ENCODE measurements around the gene DOK4. TPM values are rescaled to one million over a fixed set of nuclear protein-coding genes. Genes with fewer than 3 reads are reported as not detected.

DOK4 gene
- total and polyA plus RNA-seq, 4 experiments from 2014 or later: 1.7 to 3.0 (median 2.7) TPM

- Histone ChIP-seq H3K4me3 (ENCODE audit: low read length in 2 of 2) (no peak overlapping the region), H3K27me3 (ENCODE audit: insufficient read depth, low read length) (no peaks in the 10 kb centered on the region), H3K27ac (ENCODE audit: low read depth, low read length) (no peak overlapping the region), H3K4me1 (ENCODE audit: insufficient read depth, low read length) (no peaks in the 10 kb centered on the region), H3K9me3 (ENCODE audit: control insufficient read depth in 1 of 2, low read length in 2 of 2) (no peaks in the 10 kb centered on the region), H3K36me3 (ENCODE audit: insufficient read depth, low read length) (no peaks in the 10 kb centered on the region)
- peaks cover 0 to 2% (median under 1%) of the 10 kb centered on the region in 4 donors for H3K4me1 Mint-ChIP-seq
- no peaks in the 10 kb centered on the region for H3K9me3 Mint-ChIP-seq
- H3K27me3 Mint-ChIP-seq: no peaks in the 10 kb centered on the region
- H3K27ac Mint-ChIP-seq: peak overlapping the region in 1 of 7 donors; percentile 36
- no peak for DNase-seq
- no peak overlapping the region for H3K4me3 Mint-ChIP-seq
- intact Hi-C loops (cut with micrococcal nuclease): loop anchor here (5.0 kb wide), 1 partner anchor 53 kb away; the partner anchor contains the start of gene POLR2C
- CTCF ChIA-PET (ENCODE audit: partially characterized antibody): interaction anchor here (1.6 to 6.2 kb wide), 3 partner anchors 8 to 97 kb away, joined by 4 to 87 read pairs (median 5); no protein-coding TSS in a partner anchor
- POLR2A ChIA-PET (ENCODE audit: partially characterized antibody): no interaction called here
- H3K36me3 Mint-ChIP-seq: peaks cover 13 to 31% of the 10 kb centered on the region in 2 donors
Measured at GRCh38 chr16:57514791-57515600, 28.7 kb upstream of the DOK4 start.

- ChIA-PET POLR2A (ENCODE audit: partially characterized antibody) (no interaction called here), CTCF (ENCODE audit: partially characterized antibody) (interaction anchor here (1.6 kb wide), 3 partner anchors 9 to 30 kb away, joined by 3 to 5 read pairs (median 4); no protein-coding TSS in a partner anchor)
- H3K27ac Mint-ChIP-seq: peak overlapping the region in 1 of 7 donors; percentile 57
- no peaks in the 10 kb centered on the region for H3K4me1 Mint-ChIP-seq
- no peak for DNase-seq
- peaks cover 13 to 31% of the 10 kb centered on the region in 2 donors for H3K36me3 Mint-ChIP-seq
- Histone ChIP-seq H3K27ac (ENCODE audit: low read depth, low read length) (no peak overlapping the region), H3K9me3 (ENCODE audit: control insufficient read depth in 1 of 2, low read length in 2 of 2) (no peaks in the 10 kb centered on the region), H3K27me3 (ENCODE audit: insufficient read depth, low read length) (no peaks in the 10 kb centered on the region), H3K4me1 (ENCODE audit: insufficient read depth, low read length) (no peaks in the 10 kb centered on the region), H3K4me3 (ENCODE audit: low read length in 2 of 2) (no peak overlapping the region), H3K36me3 (ENCODE audit: insufficient read depth, low read length) (no peaks in the 10 kb centered on the region)
- no peaks in the 10 kb centered on the region for H3K27me3 Mint-ChIP-seq
- intact Hi-C loops (cut with micrococcal nuclease): no loop called here
- H3K4me3 Mint-ChIP-seq: no peak overlapping the region
- H3K9me3 Mint-ChIP-seq: no peaks in the 10 kb centered on the region
Measured at GRCh38 chr16:57514371-57514770, 28.1 kb upstream of the DOK4 start.

- Mint-ChIP-seq H3K36me3 (peaks cover 8 to 28% of the 10 kb centered on the region in 2 donors), H3K9me3 (no peaks in the 10 kb centered on the region), H3K27me3 (no peaks in the 10 kb centered on the region), H3K27ac (peak overlapping the region in 1 of 7 donors; percentile 57), H3K4me1 (no peaks in the 10 kb centered on the region), H3K4me3 (no peak overlapping the region)
- no peak for DNase-seq
- Histone ChIP-seq H3K27me3 (ENCODE audit: insufficient read depth, low read length) (no peaks in the 10 kb centered on the region), H3K9me3 (ENCODE audit: control insufficient read depth in 1 of 2, low read length in 2 of 2) (no peaks in the 10 kb centered on the region), H3K4me1 (ENCODE audit: insufficient read depth, low read length) (no peaks in the 10 kb centered on the region), H3K36me3 (ENCODE audit: insufficient read depth, low read length) (no peaks in the 10 kb centered on the region), H3K4me3 (ENCODE audit: low read length in 2 of 2) (no peak overlapping the region), H3K27ac (ENCODE audit: low read depth, low read length) (no peak overlapping the region)
- ChIA-PET CTCF (ENCODE audit: partially characterized antibody) (interaction anchor here (1.6 kb wide), 3 partner anchors 8 to 30 kb away, joined by 3 to 5 read pairs (median 4); no protein-coding TSS in a partner anchor), POLR2A (ENCODE audit: partially characterized antibody) (no interaction called here)
- intact Hi-C loops (cut with micrococcal nuclease): no loop called here
Measured at GRCh38 chr16:57513371-57514102, 27.2 kb upstream of the DOK4 start.

- Histone ChIP-seq H3K36me3 (ENCODE audit: insufficient read depth, low read length) (no peaks in the 10 kb centered on the region), H3K27ac (ENCODE audit: low read depth, low read length) (no peak overlapping the region), H3K4me3 (ENCODE audit: low read length in 2 of 2) (no peak overlapping the region), H3K27me3 (ENCODE audit: insufficient read depth, low read length) (no peaks in the 10 kb centered on the region), H3K4me1 (ENCODE audit: insufficient read depth, low read length) (no peaks in the 10 kb centered on the region), H3K9me3 (ENCODE audit: control insufficient read depth in 1 of 2, low read length in 2 of 2) (no peaks in the 10 kb centered on the region)
- Mint-ChIP-seq H3K4me3 (no peak overlapping the region), H3K36me3 (peaks cover 8 to 24% of the 10 kb centered on the region in 2 donors), H3K27me3 (no peaks in the 10 kb centered on the region), H3K27ac (no peak overlapping the region), H3K4me1 (no peaks in the 10 kb centered on the region), H3K9me3 (no peaks in the 10 kb centered on the region)
- intact Hi-C loops (cut with micrococcal nuclease): no loop called here
- DNase-seq: no peak
- ChIA-PET POLR2A (ENCODE audit: partially characterized antibody) (interaction anchor here (1.3 kb wide), 1 partner anchor 10 kb away, joined by 3 read pairs; no protein-coding TSS in a partner anchor), CTCF (ENCODE audit: partially characterized antibody) (interaction anchor here (1.2 to 1.9 kb wide), 2 partner anchors 7 to 50 kb away, joined by 3 to 6 read pairs; partner anchors contain the start of gene POLR2C)
Measured at GRCh38 chr16:57512296-57513001, 26.2 kb upstream of the DOK4 start.

GRCh38 chr16:57510016-57510871 is 24.0 kb upstream of the DOK4 start:
- Mint-ChIP-seq H3K27me3 (no peaks in the 10 kb centered on the region), H3K4me1 (no peaks in the 10 kb centered on the region)
- CTCF ChIA-PET (ENCODE audit: partially characterized antibody): interaction anchor here (0.5 to 1.9 kb wide), 3 partner anchors 9 to 142 kb away, joined by 4 to 6 read pairs (median 4); no protein-coding TSS in a partner anchor

GRCh38 chr16:57509231-57509923 is 23.1 kb upstream of the DOK4 start:
- peaks cover 4 to 10% of the 10 kb centered on the region in 2 donors for H3K36me3 Mint-ChIP-seq
- H3K27me3 Mint-ChIP-seq: no peaks in the 10 kb centered on the region
- H3K4me1 ChIP-seq (ENCODE audit: insufficient read depth, low read length): no peaks in the 10 kb centered on the region
- no peak overlapping the region for H3K27ac Mint-ChIP-seq
- H3K27ac ChIP-seq (ENCODE audit: low read depth, low read length): no peak overlapping the region
- no peaks in the 10 kb centered on the region for H3K27me3 ChIP-seq (ENCODE audit: insufficient read depth, low read length)
- no peak for DNase-seq
- ChIA-PET POLR2A (ENCODE audit: partially characterized antibody) (no interaction called here), CTCF (ENCODE audit: partially characterized antibody) (interaction anchor here (0.5 to 1.1 kb wide), 2 partner anchors 10 to 141 kb away, joined by 4 read pairs; no protein-coding TSS in a partner anchor)
- H3K4me3 ChIP-seq (ENCODE audit: low read length in 2 of 2): no peak overlapping the region
- H3K9me3 ChIP-seq (ENCODE audit: control insufficient read depth in 1 of 2, low read length in 2 of 2): no peaks in the 10 kb centered on the region
- H3K4me1 Mint-ChIP-seq: no peaks in the 10 kb centered on the region
- intact Hi-C loops (cut with micrococcal nuclease): no loop called here
- H3K4me3 Mint-ChIP-seq: no peak overlapping the region
- H3K9me3 Mint-ChIP-seq: no peaks in the 10 kb centered on the region
- no peaks in the 10 kb centered on the region for H3K36me3 ChIP-seq (ENCODE audit: insufficient read depth, low read length)

More at GRCh38 chr16:57510016-57510871, 24.0 kb upstream of the DOK4 start:
- DNase-seq: no peak
- no peaks in the 10 kb centered on the region for H3K9me3 Mint-ChIP-seq
- Histone ChIP-seq H3K27me3 (ENCODE audit: insufficient read depth, low read length) (no peaks in the 10 kb centered on the region), H3K27ac (ENCODE audit: low read depth, low read length) (no peak overlapping the region), H3K9me3 (ENCODE audit: control insufficient read depth in 1 of 2, low read length in 2 of 2) (no peaks in the 10 kb centered on the region), H3K4me3 (ENCODE audit: low read length in 2 of 2) (no peak overlapping the region), H3K4me1 (ENCODE audit: insufficient read depth, low read length) (no peaks in the 10 kb centered on the region), H3K36me3 (ENCODE audit: insufficient read depth, low read length) (no peaks in the 10 kb centered on the region)
- intact Hi-C loops (cut with micrococcal nuclease): no loop called here
- H3K36me3 Mint-ChIP-seq: peaks cover 4 to 12% of the 10 kb centered on the region in 2 donors
- H3K4me3 Mint-ChIP-seq: no peak overlapping the region
- peak overlapping the region in 2 of 7 donors; percentile 41 to 53 for H3K27ac Mint-ChIP-seq
- POLR2A ChIA-PET (ENCODE audit: partially characterized antibody): no interaction called here
